GM21825 (cell line): Measurements from ENCODE around the gene NPBWR2.
"Not testable (repeated sequence)": the region's sequence is repeated elsewhere in the genome, so short reads cannot be mapped to it uniquely, and the experiment has no call there.

Experiments used
- ATAC-seq: cut with Tn5 transposase; IDR thresholded peaks from one replicate; pipeline ENCODE4 v1.9.1; 2021; ENCODE audit warnings: mild to moderate bottlenecking, moderate library complexity; ENCODE audit not compliant: unreplicated experiment

Gene NPBWR2

DNA sequence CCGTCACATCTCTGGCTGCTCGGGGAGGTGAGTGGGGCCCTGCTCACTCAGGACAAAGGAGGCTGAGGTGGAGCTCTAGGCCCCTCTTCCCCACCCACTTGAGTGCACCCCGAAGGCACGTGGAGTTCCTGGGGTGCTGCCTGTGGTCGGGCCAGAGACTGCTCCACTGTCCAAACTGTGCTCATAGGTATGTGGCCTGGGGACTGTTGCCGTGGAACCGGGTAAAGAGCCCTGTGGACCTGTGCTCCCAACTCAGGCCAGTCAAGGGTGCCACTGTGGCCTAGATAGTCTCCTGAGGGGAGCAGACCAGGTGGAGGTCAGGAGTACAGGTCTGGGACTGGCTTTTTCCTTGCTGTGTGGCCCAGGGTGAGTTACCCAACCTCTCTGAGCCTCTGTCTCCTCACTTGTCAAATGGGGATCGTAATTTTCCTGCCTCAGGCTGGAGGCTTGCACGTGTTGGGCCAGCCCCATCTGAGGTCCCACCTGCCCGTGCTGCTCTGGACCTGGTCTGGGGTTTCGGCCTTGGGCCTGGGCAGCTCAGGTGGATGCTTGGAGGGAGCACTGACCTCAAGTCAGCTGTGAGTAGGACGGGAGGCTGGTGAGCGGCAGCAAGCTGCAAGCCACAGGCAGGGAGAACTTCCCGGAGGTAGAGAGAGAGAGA, 12.4 kb upstream of the NPBWR2 start:
- ATAC-seq, result no peak

DNA sequence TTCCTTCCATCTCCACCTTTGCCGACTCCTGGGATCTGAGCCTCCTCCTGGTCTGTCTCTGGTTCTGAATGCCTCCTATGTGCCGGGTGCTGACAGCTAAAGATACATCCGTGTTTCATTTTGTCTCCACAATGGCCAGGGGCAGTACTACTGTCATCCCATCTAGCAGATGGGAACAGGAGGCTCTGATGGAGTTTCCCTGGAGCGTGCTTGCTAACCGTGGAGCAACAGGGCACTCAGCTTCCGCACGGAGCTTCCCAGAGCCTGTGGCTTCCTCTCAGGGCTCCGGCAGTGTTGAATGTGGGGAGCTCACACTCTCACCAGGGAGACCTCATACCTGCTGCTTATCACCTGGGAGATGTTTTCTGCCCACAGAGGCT, 11.9 kb upstream of the NPBWR2 start:
- no peak for ATAC-seq

DNA sequence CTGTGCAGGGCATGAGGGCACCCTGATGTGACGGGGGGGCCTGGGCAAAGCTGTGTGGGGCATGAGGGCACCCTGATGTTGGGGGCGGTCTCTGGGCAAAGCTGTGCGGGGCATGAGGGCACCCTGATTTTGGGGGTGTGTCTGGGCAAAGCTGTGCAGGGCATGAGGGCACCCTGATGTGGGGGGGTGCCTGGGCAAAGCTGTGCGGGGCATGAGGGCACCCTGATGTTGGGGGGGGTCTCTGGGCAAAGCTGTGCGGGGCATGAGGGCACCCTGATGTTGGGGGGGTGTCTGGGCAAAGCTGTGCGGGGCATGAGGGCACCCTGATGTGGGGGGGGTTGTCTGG, 10.0 kb upstream of the NPBWR2 start:
- ATAC-seq, result not testable (repeated sequence)

DNA sequence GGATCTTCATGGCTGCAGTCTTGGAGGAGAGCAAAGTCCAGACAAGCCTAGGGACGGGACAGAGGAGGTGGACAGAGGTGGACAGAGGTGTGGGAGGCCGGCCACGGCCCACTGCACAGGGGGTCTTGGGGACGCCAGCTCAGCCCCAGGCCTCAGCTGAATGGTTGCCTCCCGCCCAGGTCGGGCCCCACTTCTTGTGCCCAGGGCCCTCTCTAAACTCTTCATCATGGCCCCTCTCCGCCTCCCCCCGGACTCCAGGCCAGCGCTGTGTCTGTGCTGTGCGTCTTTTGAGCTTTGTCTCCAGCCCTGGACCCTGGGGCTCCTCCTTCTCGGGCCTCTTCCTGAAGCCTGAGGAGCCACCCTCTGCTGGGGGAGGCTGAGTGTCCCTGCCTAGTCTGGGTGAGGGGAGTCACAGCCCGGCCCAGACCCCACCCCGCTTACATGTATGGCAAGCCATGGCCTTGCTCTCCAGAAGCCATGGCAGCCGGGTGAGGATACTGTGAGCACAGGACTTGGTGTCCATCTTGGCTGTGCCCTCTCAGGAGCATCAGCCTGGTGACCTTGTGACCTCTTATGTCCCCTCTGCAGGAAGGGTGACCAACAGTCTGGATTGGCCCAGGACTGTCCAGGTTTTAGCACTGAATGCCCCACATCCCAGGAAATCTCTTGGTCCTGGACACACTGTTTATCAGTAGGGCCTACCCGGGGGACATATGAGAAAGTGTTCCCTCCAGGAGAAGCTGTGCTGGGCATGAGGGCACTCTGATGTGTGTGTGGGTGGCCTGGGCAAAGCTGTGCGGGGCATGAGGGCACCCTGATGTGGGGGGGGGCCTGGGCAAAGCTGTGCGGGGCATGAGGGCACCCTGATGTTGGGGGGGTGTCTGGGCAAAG, 9.4 kb upstream of the NPBWR2 start:
- no peak for ATAC-seq

DNA sequence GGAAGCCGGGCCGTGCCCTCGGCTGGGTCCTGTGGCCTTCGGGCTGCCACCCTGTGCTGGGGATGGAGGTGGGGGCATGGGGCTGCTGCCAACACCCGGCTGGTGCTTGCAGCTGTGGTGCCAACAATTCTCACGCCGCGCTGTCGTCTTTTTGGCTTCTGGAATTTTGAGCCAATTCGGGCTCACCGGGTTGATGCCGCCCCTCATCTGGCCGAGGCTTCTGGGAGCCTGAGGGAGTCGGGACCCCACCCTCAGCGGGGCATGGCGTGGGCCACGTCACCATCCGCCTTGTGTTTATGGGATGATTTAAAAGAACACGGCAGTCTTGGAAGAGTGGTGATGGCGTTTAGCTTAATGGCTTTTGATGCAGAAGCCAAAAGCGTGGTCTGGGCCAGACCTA, 8.7 kb upstream of the NPBWR2 start:
- no peak for ATAC-seq

DNA sequence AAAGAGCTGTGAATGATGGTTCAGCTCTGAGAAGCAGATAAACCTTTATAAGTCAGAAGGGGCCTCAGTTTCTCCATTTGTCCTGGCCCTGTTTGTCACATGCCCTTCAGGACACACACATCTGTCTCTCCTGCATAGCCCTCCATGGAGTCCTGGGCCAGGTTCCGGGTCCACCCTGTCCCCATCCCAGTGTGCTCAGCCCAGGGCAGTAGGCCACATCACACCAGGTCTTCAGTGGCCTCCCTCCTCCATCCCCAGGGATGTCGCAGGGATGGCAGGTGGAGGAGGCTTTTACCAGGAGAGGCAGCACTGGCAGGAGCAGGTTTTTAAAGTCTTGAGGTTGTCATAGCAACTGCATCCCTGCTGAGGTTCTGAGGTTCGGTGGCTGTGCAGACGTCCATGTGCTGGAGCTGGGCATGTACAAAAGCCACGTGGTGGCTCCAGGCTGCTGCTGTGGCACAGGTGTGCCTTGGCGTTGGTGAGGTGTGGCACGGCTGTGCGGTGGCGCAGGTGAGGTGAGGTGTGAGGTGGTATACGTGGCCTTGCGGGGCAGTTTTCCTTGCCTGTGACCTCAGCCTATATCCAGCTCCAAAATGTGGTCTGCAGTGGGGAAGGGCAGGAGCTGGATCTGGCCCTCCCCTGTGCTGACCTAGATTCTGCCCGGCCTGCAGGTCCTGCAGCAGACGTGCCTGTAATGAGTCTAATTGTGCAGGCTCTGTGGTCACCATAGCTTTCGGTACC, 8.0 kb upstream of the NPBWR2 start:
- no peak for ATAC-seq

DNA sequence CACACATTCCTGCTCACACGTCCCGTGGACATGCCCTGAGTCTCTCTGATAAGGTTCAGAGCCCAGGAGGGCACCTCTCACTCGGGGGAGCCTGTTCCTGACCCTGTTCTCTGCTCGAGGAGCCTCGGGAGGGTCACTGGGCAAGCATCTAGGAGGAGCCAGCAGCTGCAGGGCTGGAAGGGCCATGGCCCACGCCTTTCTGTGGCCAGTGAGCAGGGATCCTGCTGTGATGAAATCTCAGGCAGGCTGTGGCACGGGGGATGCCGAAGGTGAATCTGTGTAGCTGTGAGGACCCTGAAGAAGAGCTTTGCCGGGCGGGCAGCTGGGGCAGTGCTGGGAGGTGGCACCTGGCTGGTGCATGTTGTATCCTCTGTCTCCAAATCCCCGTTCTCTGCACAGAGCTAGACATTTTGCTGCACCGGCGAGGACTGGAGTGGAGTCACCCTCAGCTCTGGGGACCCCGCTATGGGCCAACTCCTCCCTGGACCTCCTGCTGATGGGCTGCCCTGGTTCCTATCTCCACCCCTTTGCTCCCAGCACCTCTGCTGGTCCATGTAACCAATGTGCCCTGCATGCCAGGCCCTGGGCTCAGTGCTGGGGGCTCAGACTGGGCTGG, 7.1 kb upstream of the NPBWR2 start:
- ATAC-seq, result no peak

DNA sequence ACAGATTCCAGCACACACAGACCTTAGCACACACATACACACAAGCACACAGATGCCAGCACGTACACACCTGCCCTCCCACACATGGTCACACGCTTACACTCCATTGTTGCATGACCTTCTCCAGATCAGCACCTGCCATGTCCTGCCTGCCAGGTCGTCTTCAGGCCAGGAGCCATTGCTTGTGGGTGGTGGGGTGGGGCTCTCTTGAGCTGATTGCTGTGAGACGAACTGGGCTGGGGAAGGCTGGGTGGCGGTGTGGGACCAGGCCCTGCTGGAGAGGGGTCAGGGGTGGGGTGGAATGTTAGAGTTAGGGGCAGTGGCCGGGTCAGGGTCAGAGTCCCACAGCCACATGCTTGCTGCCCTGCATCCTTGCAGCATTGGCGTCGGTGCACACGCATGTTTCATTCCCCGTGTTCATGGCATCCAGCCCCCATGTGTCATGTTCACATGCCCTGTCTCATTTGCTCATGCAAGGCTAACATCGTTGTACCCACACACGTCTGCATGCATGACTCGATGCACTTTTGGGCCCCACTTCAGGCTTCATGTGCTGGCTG, 6.5 kb upstream of the NPBWR2 start:
- no peak for ATAC-seq

DNA sequence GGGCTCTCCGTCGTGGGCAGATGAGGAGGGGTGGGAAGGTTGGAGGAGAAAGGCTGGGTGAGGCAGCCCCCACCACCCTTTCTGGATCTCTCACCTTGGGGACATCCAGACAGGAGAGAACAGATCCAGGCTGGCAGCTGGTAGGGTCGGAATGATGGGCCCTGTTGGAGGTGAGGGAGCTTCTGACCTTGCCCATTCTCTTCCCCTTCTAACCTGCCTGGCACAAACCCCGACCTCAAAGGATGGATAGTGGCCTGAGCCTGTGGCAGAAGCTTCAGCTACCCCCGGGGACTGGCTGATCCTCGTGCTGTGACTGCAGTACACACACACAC, 6.0 kb upstream of the NPBWR2 start:
- ATAC-seq, result no peak

DNA sequence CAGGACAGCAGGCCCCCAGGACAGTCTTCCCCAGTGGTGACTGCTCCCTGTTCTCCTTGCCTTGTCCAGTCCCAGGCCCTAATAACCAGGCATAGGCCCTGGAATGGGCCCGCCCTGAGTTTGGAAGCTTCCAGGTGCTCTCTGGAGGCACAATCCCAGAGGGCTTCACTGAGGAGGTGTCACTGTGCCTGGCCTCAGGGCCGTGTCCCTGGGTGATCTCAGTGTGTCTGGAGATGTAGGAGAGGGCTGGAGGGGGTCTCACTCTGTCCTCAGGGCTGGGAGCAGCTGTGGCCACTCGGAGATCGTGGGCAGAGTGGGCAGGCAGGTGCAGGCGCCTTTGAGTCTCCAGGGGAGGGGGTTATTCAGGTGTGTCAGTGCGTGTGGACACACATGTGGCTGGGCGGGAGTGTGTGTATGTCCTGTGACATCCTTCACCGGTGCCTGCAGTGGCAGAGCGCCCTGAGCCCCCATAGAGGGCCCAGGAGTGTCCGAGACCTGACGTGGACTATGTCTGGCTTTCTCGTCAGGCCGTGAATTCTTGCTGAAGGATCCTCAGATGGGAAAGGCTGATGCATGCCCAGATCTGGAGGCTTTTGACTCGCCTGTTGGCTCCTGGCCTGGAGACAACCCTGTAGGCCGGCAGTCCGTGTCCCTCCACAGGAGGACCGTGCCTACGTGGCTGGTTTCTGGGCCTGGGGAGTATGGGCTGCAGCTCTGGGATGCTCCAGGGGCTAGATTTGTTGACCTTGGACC, 5.5 kb upstream of the NPBWR2 start:
- ATAC-seq, result no peak

DNA sequence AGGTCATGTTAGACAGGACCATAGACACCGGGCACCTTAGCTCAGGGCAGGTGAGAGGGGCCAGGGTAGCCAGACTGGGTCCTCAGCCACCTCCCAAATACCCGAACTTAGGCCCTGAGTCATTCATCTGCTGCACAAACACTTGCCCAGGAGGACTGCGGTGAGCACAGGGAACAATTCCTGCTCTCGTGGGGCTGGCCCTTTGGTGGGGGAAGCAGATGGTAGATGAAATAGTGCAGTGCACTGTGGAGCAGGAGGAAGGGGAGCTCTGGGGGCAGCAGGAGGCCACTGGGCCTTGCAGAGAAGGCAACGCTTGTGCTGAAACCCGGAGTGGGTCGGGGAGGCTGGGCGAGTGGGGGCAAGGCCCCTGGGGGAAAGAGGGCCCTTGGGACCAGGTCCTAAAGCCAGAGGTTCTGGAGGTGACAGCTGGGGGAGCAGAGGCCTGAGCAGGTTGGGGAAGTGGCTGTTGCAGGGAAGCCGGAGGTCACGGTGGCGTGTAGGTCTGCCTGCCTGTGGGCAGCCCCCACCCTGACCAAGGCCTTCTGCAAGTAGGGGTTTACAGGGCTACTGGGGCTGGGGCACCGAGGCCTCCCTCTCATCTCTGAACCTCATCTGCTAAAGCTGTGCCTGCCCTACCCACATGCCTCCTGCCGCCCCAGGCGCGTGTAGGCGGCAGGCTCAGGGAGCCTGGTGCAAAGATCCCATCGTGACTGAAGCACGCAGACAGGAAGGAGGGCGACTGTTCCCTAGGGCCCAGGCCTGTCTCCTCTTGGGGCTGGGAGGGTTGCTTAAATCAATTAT, 4.7 kb upstream of the NPBWR2 start:
- no peak for ATAC-seq

DNA sequence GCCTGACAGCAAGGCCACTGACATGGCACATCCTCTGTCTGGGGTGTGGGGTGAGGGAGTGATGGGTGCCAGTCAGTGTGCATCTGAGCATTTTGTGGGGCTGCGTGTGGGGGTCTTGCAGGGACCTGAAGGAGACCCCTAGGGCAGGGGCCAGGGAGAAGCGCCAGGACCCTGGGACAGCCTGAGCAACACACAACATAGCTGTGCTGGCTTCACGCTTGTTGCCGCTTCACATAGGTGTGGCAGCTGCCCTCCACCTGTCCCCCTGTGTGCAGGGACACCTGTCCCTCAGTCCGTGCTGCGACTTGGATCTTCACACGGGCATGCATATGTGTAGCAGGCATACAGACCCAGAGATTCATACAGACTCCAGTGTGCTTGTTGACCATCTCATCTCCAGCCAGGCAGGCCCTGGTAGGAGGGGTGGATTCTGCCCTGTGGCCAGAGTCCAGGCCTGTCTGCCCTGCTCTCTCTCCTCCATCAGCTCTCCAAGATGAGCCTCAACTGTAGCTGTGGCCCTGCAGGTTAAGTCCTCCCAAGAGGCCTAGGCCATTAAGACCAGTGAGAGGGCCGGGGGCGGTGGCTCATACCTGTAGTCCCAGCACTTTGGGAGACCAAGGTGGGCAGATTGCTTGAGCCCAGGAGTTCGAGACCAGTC, 3.2 kb upstream of the NPBWR2 start:
- ATAC-seq, result no peak

DNA sequence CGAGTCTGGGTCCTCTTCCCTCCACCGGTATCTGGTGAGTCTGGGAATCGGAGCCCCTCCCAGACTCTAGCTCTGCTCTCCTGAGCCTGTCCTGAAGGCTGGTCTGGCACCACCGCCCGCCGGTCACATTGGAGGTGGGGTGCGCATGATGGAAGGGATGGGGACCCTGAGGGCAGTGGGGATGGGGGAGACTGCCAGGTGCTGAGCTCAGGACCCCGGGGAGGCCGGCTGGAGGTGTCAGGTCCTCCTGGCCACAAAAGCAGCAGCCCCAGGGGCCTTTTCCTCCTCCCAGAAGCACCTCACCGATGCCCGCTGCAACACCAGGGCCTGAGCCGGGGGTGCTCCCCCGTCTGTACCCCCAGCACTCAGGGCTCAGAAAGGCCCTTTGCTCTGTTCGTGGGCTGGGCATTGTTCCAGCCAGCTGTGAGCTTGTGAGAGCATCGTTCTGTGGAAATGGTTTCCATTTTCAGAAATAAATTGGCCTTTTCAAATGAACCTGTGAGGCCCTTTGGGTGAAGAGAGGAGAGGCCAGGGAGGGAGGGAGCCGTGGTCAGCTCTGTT, 2.5 kb upstream of the NPBWR2 start:
- ATAC-seq, result no peak

DNA sequence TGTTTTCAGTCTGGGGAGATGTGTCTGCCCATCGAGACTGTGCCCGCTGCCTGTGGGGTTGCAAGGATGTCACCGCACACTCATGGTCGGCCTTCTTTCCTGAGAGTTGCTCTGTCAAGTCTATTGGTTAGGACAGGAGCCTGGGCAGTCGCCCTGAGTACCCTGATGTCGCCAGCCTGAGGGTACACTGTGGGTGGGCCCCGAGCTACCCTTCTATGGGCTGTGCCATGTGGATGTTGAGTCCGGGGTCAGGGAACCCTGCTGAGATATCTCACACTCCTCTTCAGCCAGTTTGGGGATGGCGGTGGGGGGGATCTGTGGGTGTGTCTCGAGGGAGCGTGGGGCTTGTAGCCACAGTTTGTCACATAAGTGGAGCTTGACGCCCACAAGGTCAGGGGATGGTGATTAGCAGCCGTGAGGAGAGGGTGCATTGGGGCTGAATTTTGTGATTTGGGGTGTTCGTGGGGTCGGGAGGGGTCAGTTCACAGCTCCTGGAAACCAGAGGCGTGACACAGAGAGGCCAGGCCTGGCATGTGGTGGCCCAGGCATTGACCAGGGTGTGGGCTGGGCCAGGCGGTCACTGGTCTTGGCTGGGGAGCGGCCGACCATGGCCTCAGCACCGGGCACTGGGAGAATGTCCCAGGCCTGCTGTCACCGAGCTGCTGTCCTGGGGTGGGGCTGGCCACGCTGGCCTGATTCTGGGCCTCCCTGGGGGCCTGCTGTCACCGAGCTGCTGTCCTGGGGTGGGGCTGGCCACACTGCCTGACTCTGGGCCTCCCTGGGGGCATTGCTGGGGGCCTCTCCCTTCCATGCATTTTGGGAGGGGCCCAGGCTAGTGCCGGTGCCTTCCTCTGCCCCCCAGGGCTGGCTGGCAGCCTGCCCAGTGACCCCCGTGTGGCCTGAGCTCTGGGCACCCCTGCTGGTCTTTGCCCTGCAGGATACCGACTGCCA, 1.6 kb upstream of the NPBWR2 start:
- no peak for ATAC-seq

DNA sequence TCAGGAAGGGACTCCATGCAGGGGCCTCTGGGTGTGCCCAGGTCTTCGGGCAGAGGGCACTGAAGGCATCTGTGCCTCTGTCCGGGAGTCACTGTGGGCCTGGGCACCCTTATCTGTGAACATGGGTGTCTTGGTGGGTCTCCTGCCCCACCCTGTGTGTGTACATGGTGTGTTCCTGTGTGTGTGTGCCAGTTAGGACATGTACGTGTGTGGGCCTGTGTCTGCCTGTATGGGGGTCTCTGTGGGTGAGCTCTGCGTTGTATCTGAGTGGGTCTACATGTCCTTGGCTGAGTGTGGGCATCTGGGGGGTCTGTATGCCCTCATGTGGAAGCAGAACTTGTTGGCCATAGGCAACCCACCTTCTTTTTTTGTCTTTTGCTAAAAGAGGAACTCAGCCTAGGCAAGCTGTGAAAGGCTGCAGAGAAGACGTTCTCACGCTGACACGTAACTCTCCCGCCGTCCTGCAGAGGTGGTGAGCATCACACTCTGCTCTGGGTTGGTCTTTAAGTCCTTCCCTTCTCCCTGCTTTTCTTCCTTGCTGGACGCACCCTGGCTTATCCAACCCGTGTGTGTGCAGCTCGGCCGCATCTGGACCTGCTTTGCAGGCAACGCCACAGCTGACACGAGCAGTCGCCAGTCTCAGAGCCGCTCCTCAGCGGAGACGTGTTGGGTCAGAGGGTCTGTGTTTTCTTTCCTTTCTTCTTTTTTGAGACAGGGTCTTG, 532 bp upstream of the NPBWR2 start:
- ATAC-seq, result no peak

DNA sequence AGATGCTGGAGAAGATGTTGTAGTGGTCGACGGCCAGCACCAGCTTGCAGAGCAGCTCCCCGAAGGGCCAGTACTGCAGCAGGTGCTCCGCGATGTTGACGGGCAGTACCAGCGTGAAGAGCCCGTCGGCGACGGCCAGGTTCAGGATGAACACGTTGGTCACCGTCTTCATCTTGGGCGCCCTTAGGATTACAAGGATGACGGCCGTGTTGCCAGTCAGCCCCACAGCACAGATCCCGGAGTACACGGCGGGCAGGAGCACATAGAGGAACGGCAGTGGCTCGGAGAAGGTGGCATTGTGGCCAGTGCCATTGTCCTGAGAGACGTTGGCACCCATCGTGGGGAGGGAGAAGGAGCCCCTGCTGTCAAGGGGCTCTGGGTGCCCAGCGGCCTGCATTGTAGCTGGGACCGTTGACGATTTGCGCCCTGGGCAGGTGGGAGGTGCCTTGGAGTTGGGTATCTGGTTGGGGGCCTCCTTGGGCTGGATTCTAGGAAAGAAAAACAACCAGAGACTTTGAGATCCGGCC, 867 bp downstream of the NPBWR2 start:
- no peak for ATAC-seq

DNA sequence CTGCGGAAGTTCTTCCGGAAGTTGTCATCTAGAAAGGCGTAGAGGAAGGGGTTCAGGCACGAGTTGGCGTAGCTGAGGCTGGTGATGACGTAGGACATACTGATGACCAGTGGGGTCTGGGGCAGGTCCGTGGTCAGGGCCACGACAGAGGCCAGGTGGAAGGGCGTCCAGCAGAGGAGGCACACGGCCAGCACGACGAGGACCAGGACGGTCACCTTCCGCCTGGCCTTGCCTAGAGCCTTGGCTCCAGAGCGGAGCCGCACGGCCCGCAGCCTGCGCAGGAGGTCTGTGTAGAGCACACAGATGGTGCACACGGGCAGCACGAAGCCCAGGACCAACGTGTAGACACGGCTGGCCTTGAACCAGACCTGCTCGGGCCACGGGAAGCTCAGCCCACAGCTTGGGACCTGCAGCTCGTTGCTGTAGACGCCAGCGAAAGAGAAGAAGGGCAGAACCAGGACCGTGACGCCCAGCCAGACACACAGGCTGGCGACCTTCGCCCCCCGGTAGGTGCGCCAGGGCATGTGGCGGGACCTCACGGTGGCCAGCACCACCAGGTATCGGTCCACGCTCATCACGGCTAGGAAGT, 1.4 kb downstream of the NPBWR2 start:
- ATAC-seq, result no peak
